ENCODE measurements around the gene CAMK1D.

CAMK1D gene

GRCh38 chr10:12832096-12832495 is 482.7 kb downstream of the CAMK1D start:
- no peak overlapping the region for H3K4me3 ChIP-seq (IDR thresholded peaks at IDR 0.05; ENCODE audit: insufficient read depth, low read depth, low read length)
- no peak overlapping the region for H2AFZ ChIP-seq (ENCODE audit: low read depth)
- no peaks in the 10 kb centered on the region for H3K27me3 ChIP-seq (ENCODE audit: insufficient read depth, low read depth)
- H3K79me2 ChIP-seq (ENCODE audit: insufficient read depth, low read depth), result no peaks in the 10 kb centered on the region
- H4K20me1 ChIP-seq (ENCODE audit: insufficient read depth), result no peaks in the 10 kb centered on the region
- no peak overlapping the region for H3K27ac ChIP-seq
- no peaks in the 10 kb centered on the region for H3K36me3 ChIP-seq (ENCODE audit: insufficient read depth)
- no peaks in the 10 kb centered on the region for H3K4me1 ChIP-seq (ENCODE audit: low read depth, poor library complexity, severe bottlenecking)
- H3K9ac ChIP-seq, result no peak overlapping the region
- no peak for TF ChIP-seq CTCF (conservative IDR thresholded peaks at IDR 0.05; ENCODE audit: low read depth, low read length)
- H3K4me2 ChIP-seq, result no peak overlapping the region

- Histone ChIP-seq H3K79me2 (ENCODE audit: insufficient read depth, low read depth) (no peaks in the 10 kb centered on the region), H3K9ac (no peak overlapping the region), H3K4me3 (IDR thresholded peaks at IDR 0.05; ENCODE audit: insufficient read depth, low read depth, low read length) (no peak overlapping the region), H3K27ac (no peak overlapping the region), H3K4me2 (no peak overlapping the region), H3K27me3 (ENCODE audit: insufficient read depth, low read depth) (no peaks in the 10 kb centered on the region), H4K20me1 (ENCODE audit: insufficient read depth) (no peaks in the 10 kb centered on the region), H3K36me3 (ENCODE audit: insufficient read depth) (no peaks in the 10 kb centered on the region), H2AFZ (ENCODE audit: low read depth) (no peak overlapping the region), H3K4me1 (ENCODE audit: low read depth, poor library complexity, severe bottlenecking) (no peaks in the 10 kb centered on the region)
- TF ChIP-seq CTCF (conservative IDR thresholded peaks at IDR 0.05; ENCODE audit: low read depth, low read length), result no peak
Observed at GRCh38 chr10:12833451-12833850, 484.1 kb downstream of the CAMK1D start.

DNA sequence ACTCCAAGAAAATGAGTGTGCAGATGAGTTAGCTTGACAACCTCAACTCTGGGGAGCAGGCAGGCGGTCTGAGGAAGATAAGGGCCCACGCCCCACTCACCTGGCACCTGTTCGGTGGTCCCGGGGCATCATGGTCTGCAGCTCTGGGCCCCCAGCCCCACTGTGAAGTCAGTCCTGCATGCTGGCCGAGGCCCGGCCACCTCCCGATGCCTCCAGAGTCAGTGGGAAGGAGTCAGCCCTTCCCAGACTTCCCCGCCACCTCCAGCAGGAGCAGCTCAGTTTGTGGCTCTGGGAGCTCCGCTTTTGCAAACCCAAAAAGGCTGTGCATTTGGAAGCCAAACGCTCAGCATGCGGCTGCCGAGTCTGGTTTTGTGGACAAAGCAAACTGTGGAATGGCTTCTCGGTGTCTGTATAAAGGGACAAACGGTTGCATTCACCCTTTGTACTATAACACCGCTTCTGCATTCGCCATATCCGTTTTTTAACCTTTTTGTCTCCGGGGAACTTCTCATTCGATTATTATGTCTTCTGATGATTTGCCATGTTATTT is 484.8 kb downstream of the CAMK1D start:
- Histone ChIP-seq H3K36me3 (ENCODE audit: insufficient read depth) (no peaks in the 10 kb centered on the region), H3K9ac (no peak overlapping the region), H3K4me2 (no peak overlapping the region), H2AFZ (ENCODE audit: low read depth) (no peak overlapping the region), H3K27ac (no peak overlapping the region), H3K4me3 (IDR thresholded peaks at IDR 0.05; ENCODE audit: insufficient read depth, low read depth, low read length) (no peak overlapping the region), H3K27me3 (ENCODE audit: insufficient read depth, low read depth) (no peaks in the 10 kb centered on the region), H3K4me1 (ENCODE audit: low read depth, poor library complexity, severe bottlenecking) (no peaks in the 10 kb centered on the region), H3K79me2 (ENCODE audit: insufficient read depth, low read depth) (no peaks in the 10 kb centered on the region), H4K20me1 (ENCODE audit: insufficient read depth) (no peaks in the 10 kb centered on the region)
- TF ChIP-seq CTCF (conservative IDR thresholded peaks at IDR 0.05; ENCODE audit: low read depth, low read length), result no peak

DNA sequence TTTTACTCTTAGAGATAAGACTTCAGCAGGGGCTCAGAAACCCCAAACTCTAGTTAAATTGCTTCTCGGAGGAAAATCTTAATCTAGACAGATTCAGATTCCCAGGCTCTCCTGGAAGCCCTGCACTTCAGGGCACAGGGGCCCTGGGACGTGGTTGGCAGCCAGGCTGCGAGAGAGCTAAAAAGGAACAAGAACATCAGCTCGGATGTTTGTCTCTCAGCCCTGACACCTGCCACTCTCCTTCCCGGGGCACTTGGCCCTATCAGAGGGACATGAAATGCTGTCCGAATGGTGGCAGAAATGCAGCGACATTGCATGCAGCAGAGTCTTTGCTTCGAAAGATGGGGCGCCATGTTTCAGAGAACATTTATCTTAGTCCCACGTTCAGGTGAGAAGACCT is 485.4 kb downstream of the CAMK1D start:
- Histone ChIP-seq H3K27me3 (ENCODE audit: insufficient read depth, low read depth) (no peaks in the 10 kb centered on the region), H3K4me3 (IDR thresholded peaks at IDR 0.05; ENCODE audit: insufficient read depth, low read depth, low read length) (no peak overlapping the region), H3K36me3 (ENCODE audit: insufficient read depth) (no peaks in the 10 kb centered on the region), H3K79me2 (ENCODE audit: insufficient read depth, low read depth) (no peaks in the 10 kb centered on the region), H3K27ac (no peak overlapping the region), H3K9ac (no peak overlapping the region), H3K4me1 (ENCODE audit: low read depth, poor library complexity, severe bottlenecking) (no peaks in the 10 kb centered on the region), H2AFZ (ENCODE audit: low read depth) (no peak overlapping the region), H4K20me1 (ENCODE audit: insufficient read depth) (no peaks in the 10 kb centered on the region), H3K4me2 (no peak overlapping the region)
- no peak for TF ChIP-seq CTCF (conservative IDR thresholded peaks at IDR 0.05; ENCODE audit: low read depth, low read length)
